MM.1S (cell line): Measurements from ENCODE around the gene SLC39A9.

ENCODE experiments used
- DNase-seq: peaks from one replicate; pipeline ENCODE4 v3.0.0-alpha.2; 2015
- H2AFZ ChIP-seq: fragments of 300-600 bp; sonication (generic); 2 replicates; pipeline ENCODE4 v1.6.0; 2016; ENCODE audit warnings: antibody characterized with exemption, low read length
- H3F3A ChIP-seq: fragments of 300-600 bp; sonication (generic); 2 replicates; pipeline ENCODE4 v1.6.1; 2016; ENCODE audit warnings: mild to moderate bottlenecking, antibody characterized with exemption, low read length, moderate library complexity, mixed read lengths; ENCODE audit not compliant: insufficient read depth
- H3K27ac ChIP-seq: fragments of 300-600 bp; sonication (generic); 2 replicates; pipeline ENCODE4 v1.5.1; 2016; ENCODE audit warnings: mild to moderate bottlenecking, low read length
- H3K27me3 ChIP-seq: fragments of 300-600 bp; sonication (generic); replicated peaks from 2 replicates; pipeline ENCODE4 v1.6.0; 2016; ENCODE audit warnings: low read length; ENCODE audit not compliant: insufficient read depth
- H3K36me3 ChIP-seq: fragments of 300-600 bp; sonication (generic); replicated peaks from 2 replicates; pipeline ENCODE4 v1.6.1; 2016; ENCODE audit warnings: mild to moderate bottlenecking, low read length, mixed read lengths; ENCODE audit not compliant: insufficient read depth
- H3K4me1 ChIP-seq: fragments of 300-600 bp; sonication (generic); 2 replicates; pipeline ENCODE4 v1.6.1; 2016; ENCODE audit warnings: low read length, mixed read lengths
- H3K4me2 ChIP-seq: fragments of 300-600 bp; sonication (generic); 2 replicates; pipeline ENCODE4 v1.6.0; 2016; ENCODE audit warnings: low read depth, low read length
- H3K4me3 ChIP-seq: fragments of 300-600 bp; sonication (generic); 2 replicates; pipeline ENCODE4 v1.5.1; 2016; ENCODE audit warnings: low read length, mixed read lengths
- H3K79me2 ChIP-seq: fragments of 300-600 bp; sonication (generic); 2 replicates; pipeline ENCODE4 v1.6.1; 2016; ENCODE audit warnings: mixed run types, low read length, mixed read lengths
- H3K9ac ChIP-seq: fragments of 300-600 bp; sonication (generic); 2 replicates; pipeline ENCODE4 v1.6.1; 2016; ENCODE audit warnings: low read length, mixed read lengths
- H3K9me2 ChIP-seq: fragments of 300-600 bp; sonication (generic); replicated peaks from 2 replicates; pipeline ENCODE4 v1.6.1; 2016; ENCODE audit warnings: mild to moderate bottlenecking, low read length, mixed read lengths; ENCODE audit not compliant: insufficient read depth
- H3K9me3 ChIP-seq: fragments of 300-600 bp; sonication (generic); replicated peaks from 2 replicates; pipeline ENCODE4 v1.6.1; 2016; ENCODE audit warnings: mild to moderate bottlenecking, low read length, mixed read lengths; ENCODE audit not compliant: insufficient read depth
- H4K20me1 ChIP-seq: fragments of 300-600 bp; sonication (generic); 2 replicates; pipeline ENCODE4 v1.6.1; 2016; ENCODE audit warnings: mild to moderate bottlenecking, low read length, moderate library complexity, mixed read lengths; ENCODE audit not compliant: insufficient read depth
- CTCF ChIP-seq: fragments of 300-600 bp; sonication (generic); IDR thresholded peaks from 2 replicates; pipeline ENCODE4 v1.5.1; 2016; ENCODE audit warnings: antibody characterized with exemption, low read length, mixed read lengths
- EZH2 ChIP-seq: fragments of 300-600 bp; sonication (generic); optimal IDR thresholded peaks from 2 replicates; pipeline ENCODE3; 2017; ENCODE audit warnings: low read depth, mild to moderate bottlenecking, antibody characterized with exemption, low read length, mixed read lengths
- EZH2phosphoT487 ChIP-seq: fragments of 300-600 bp; sonication (generic); IDR thresholded peaks from 2 replicates; pipeline ENCODE4 v1.6.1; 2018; ENCODE audit warnings: antibody characterized with exemption, low read length

Gene SLC39A9

DNA sequence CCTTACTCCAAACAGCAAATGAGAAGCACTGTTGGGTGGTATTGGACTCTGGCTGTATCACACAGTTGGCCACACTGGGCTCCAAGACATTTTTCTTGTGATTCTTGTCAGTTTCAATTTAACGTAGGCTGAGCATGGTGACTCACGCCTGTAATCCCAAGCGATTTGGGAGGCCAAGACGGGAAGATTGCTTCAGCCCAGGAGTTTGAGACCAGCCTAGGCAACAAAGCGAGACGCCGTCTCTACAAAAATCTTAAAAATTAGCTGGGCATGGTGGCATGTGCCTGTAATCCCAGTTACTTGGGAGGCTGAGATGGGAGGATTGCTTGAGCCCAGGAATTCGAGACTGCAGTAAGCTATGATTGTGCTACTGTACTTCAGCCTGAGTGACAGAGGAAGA lies 50.7 kb downstream of the SLC39A9 start:
- no peak overlapping the region for H3K27ac ChIP-seq

GRCh38 chr14:69451941-69452340 lies 53.4 kb downstream of the SLC39A9 start:
- H3K4me3 ChIP-seq: no peak overlapping the region
- TF ChIP-seq EZH2phosphoT487 (no peak), EZH2 (no peak), CTCF (no peak)
- no peaks in the 10 kb centered on the region for H4K20me1 ChIP-seq
- no peak overlapping the region for H2AFZ ChIP-seq
- H3K79me2 ChIP-seq: no peaks in the 10 kb centered on the region
- H3K27ac ChIP-seq: no peak overlapping the region
- H3K4me2 ChIP-seq: no peak overlapping the region
- DNase-seq: no peak
- no peak overlapping the region for H3K9ac ChIP-seq
- no peaks in the 10 kb centered on the region for H3K9me3 ChIP-seq
- no peaks in the 10 kb centered on the region for H3K36me3 ChIP-seq
- no peaks in the 10 kb centered on the region for H3F3A ChIP-seq
- H3K27me3 ChIP-seq: no peaks in the 10 kb centered on the region
- H3K9me2 ChIP-seq: no peaks in the 10 kb centered on the region
- H3K4me1 ChIP-seq: no peaks in the 10 kb centered on the region

More for the DNA sequence above, 50.7 kb downstream of the SLC39A9 start:
- H3K27me3 ChIP-seq: no peaks in the 10 kb centered on the region
- no peaks in the 10 kb centered on the region for H3K79me2 ChIP-seq
- H3K4me3 ChIP-seq: no peak overlapping the region
- H3K9ac ChIP-seq: no peak overlapping the region
- no peak for DNase-seq
- no peaks in the 10 kb centered on the region for H3K9me3 ChIP-seq
- no peaks in the 10 kb centered on the region for H3K9me2 ChIP-seq
- H3K4me2 ChIP-seq: no peak overlapping the region
- no peak for TF ChIP-seq CTCF
- TF ChIP-seq EZH2: no peak
- TF ChIP-seq EZH2phosphoT487: no peak
- H3K36me3 ChIP-seq: no peaks in the 10 kb centered on the region
- no peak overlapping the region for H2AFZ ChIP-seq
- H4K20me1 ChIP-seq: no peaks in the 10 kb centered on the region
- H3F3A ChIP-seq: no peaks in the 10 kb centered on the region
- no peaks in the 10 kb centered on the region for H3K4me1 ChIP-seq

GRCh38 chr14:69458350-69458749 lies 59.9 kb downstream of the SLC39A9 start:
- no peak overlapping the region for H3K27ac ChIP-seq
- no peak for DNase-seq
- no peak overlapping the region for H2AFZ ChIP-seq
- no peaks in the 10 kb centered on the region for H3F3A ChIP-seq
- H3K4me1 ChIP-seq: no peaks in the 10 kb centered on the region
- no peak overlapping the region for H3K4me2 ChIP-seq
- no peaks in the 10 kb centered on the region for H3K79me2 ChIP-seq
- H3K9ac ChIP-seq: no peak overlapping the region
- H3K27me3 ChIP-seq: no peaks in the 10 kb centered on the region
- no peaks in the 10 kb centered on the region for H3K9me3 ChIP-seq
- no peak overlapping the region for H3K4me3 ChIP-seq
- H3K9me2 ChIP-seq: no peaks in the 10 kb centered on the region
- TF ChIP-seq EZH2 (no peak), CTCF (no peak), EZH2phosphoT487 (no peak)
- H3K36me3 ChIP-seq: no peaks in the 10 kb centered on the region
- H4K20me1 ChIP-seq: no peaks in the 10 kb centered on the region
